Activated T-cell treated with anti-CD3 and anti-CD28 coated beads for 1 hour (primary cell): Measurements from ENCODE around the gene CD82.
"Not testable (repeated sequence)": the region's sequence is repeated elsewhere in the genome, so short reads cannot be mapped to it uniquely, and the experiment has no call there.

Experiments used
- DNase-seq: peaks from one replicate; pipeline ENCODE4 v3.0.0-alpha.2; 2020; ENCODE audit warnings: low read depth

The CD82 gene

GRCh38 chr11:44559940-44560300 lies 5.5 kb upstream of the CD82 start:
- DNase-seq = not testable (repeated sequence)

- DNase-seq = no peak
Measured at GRCh38 chr11:44561275-44561805, 4.1 kb upstream of the CD82 start.

- DNase-seq = no peak
Measured at GRCh38 chr11:44561964-44562734, 3.3 kb upstream of the CD82 start.

- no peak for DNase-seq
Measured at GRCh38 chr11:44562845-44563460, 2.5 kb upstream of the CD82 start.

- no peak for DNase-seq
Measured at GRCh38 chr11:44563711-44564110, 1.8 kb upstream of the CD82 start.

- DNase-seq = no peak
Measured at GRCh38 chr11:44564166-44564565, 1.3 kb upstream of the CD82 start.

- DNase-seq = no peak
Measured at GRCh38 chr11:44564670-44565210, 723 bp upstream of the CD82 start.

GRCh38 chr11:44565953-44566949 lies 788 bp downstream of the CD82 start:
- no peak for DNase-seq

- no peak for DNase-seq
Measured at GRCh38 chr11:44566952-44567875, 1.8 kb downstream of the CD82 start.

- DNase-seq = no peak
Measured at GRCh38 chr11:44567876-44568256, 2.4 kb downstream of the CD82 start.

- DNase-seq = no peak
Measured at GRCh38 chr11:44568331-44568657, 2.8 kb downstream of the CD82 start.

GRCh38 chr11:44568658-44569473 lies 3.4 kb downstream of the CD82 start:
- peak; percentile 77 for DNase-seq

- DNase-seq = no peak
Measured at GRCh38 chr11:44570411-44571155, 5.1 kb downstream of the CD82 start.

- no peak for DNase-seq
Measured at GRCh38 chr11:44571871-44572270, 6.4 kb downstream of the CD82 start.

- no peak for DNase-seq
Measured at GRCh38 chr11:44572436-44572835, 7.0 kb downstream of the CD82 start.

GRCh38 chr11:44572884-44573283 lies 7.4 kb downstream of the CD82 start:
- DNase-seq = no peak

GRCh38 chr11:44573333-44573732 lies 7.9 kb downstream of the CD82 start:
- no peak for DNase-seq

- DNase-seq = no peak
Measured at GRCh38 chr11:44574610-44575287, 9.3 kb downstream of the CD82 start.

GRCh38 chr11:44575288-44575672 lies 9.8 kb downstream of the CD82 start:
- no peak for DNase-seq
